Right lobe of liver (tissue), 4 donors: ENCODE data around the gene GRAMD2B.

Experiments
- CTCF ChIP-seq, 4 donors: fragments of 200-600 bp in 3 of 4; fragments of 450-650 bp in 1 of 4; IDR thresholded peaks; one replicate each; pipeline versions ENCODE4 v1.5.1 to v1.8.0; 2016 to 2022; ENCODE audit warnings: antibody characterized with exemption in 4 of 4, mild to moderate bottlenecking in 2 of 4
- POLR2A ChIP-seq: fragments of 450-650 bp; IDR thresholded peaks from one replicate; pipeline ENCODE4 v1.6.1; 2017; ENCODE audit warnings: antibody characterized with exemption, mild to moderate bottlenecking
- donor health status: DM: no; HTN: no; CAD: no.
- donor health status: DM: no; HTN: no; CAD: no.
- donor health status: DM: no; HTN: yes; CAD: no.

- TF ChIP-seq CTCF (IDR thresholded peaks at IDR 0.05) (no peak), POLR2A (no peak)
These were observed 85.2 kb downstream of the GRAMD2B start for GRCh38 chr5:126508251-126508961.
